Loucy (cell line): ENCODE results near the gene GOLGA5.

ENCODE experiments used
- EZH2phosphoT487 ChIP-seq: fragments of 200-600 bp; IDR thresholded peaks from 2 replicates; pipeline ENCODE4 v1.6.1; 2018; ENCODE audit warnings: antibody characterized with exemption, mild to moderate bottlenecking, moderate library complexity, borderline replicate concordance
- TF ChIP-seq, protein P1 (sequence below): fragments of 200-600 bp; sonication (generic); conservative IDR thresholded peaks from 2 replicates; pipeline ENCODE4 v1.5.1; 2014; ENCODE audit warnings: mild to moderate bottlenecking, antibody characterized with exemption, low read length

DNA sequence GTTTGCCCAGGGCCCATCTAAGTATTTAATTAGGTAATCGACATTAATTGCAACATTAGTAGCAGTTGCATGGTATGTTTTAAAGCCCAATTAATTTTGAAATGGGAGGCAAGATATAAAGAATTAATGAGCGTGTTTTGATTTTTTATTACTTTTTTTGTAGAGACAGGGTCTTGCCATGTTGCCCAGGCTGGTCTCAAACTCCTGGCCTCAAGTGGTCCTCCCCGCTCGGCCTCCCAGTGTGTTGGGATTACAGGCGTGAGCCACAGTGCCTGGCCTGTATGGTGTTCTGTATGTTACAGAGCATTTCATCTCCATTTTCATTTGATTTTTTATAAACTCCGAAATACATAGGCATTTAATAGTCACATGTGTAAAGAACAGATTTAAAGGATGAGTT is 856 bp downstream of the GOLGA5 start:
- TF ChIP-seq, protein P1, sequence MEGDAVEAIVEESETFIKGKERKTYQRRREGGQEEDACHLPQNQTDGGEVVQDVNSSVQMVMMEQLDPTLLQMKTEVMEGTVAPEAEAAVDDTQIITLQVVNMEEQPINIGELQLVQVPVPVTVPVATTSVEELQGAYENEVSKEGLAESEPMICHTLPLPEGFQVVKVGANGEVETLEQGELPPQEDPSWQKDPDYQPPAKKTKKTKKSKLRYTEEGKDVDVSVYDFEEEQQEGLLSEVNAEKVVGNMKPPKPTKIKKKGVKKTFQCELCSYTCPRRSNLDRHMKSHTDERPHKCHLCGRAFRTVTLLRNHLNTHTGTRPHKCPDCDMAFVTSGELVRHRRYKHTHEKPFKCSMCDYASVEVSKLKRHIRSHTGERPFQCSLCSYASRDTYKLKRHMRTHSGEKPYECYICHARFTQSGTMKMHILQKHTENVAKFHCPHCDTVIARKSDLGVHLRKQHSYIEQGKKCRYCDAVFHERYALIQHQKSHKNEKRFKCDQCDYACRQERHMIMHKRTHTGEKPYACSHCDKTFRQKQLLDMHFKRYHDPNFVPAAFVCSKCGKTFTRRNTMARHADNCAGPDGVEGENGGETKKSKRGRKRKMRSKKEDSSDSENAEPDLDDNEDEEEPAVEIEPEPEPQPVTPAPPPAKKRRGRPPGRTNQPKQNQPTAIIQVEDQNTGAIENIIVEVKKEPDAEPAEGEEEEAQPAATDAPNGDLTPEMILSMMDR: no peak
- no peak for TF ChIP-seq EZH2phosphoT487
